SU-DHL-6 (cell line): ENCODE data around the gene PRDM15.

ENCODE experiments used
- EZH2phosphoT487 ChIP-seq: fragments of 200-600 bp; sonication (generic), shearing (Covaris generic); conservative IDR thresholded peaks from 2 replicates; pipeline ENCODE4 v1.6.1; 2018; ENCODE audit warnings: mild to moderate bottlenecking, antibody characterized with exemption, low read length, moderate library complexity, mixed read lengths
- TF ChIP-seq, protein P1 (sequence below): fragments of 200-600 bp; sonication (generic); IDR thresholded peaks from one replicate; pipeline ENCODE4 v1.5.1; 2017; ENCODE audit warnings: antibody characterized with exemption, mild to moderate bottlenecking, low read length, moderate library complexity; ENCODE audit not compliant: insufficient read depth, poor library complexity, severe bottlenecking

DNA sequence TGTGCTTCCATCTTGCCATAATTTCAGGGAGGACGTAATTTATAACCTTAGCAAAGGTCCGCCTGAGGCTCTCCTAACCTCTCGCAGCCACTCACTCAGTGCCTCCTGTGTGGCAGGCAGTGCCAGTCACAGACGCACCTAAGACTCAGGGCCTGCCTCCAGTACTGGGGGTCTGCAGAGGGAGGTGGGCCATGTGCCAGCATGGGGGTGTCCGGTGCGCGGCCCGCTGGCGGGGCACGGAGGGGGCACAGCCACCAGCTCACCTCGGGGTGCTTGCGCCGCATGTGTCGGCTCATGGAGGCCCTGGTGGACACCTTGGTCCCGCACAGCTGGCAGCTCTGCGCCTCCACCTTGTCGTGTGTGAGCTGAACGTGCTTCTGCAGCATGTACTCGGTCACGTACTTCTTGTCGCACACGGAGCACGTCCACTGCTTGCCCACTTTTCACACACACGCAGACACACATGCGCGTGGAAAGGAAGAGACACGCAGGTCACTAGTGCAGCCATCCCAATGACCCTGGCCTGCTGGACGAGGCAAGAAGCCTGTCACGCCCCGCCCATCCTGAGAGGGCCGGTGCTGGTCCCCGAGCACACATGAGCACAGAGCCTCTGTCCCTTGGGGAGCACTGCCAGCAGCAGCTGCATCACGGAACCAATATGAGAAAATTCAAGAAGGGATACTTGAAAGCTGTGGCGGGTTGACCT lies 69.1 kb downstream of the PRDM15 start:
- TF ChIP-seq, protein P1, sequence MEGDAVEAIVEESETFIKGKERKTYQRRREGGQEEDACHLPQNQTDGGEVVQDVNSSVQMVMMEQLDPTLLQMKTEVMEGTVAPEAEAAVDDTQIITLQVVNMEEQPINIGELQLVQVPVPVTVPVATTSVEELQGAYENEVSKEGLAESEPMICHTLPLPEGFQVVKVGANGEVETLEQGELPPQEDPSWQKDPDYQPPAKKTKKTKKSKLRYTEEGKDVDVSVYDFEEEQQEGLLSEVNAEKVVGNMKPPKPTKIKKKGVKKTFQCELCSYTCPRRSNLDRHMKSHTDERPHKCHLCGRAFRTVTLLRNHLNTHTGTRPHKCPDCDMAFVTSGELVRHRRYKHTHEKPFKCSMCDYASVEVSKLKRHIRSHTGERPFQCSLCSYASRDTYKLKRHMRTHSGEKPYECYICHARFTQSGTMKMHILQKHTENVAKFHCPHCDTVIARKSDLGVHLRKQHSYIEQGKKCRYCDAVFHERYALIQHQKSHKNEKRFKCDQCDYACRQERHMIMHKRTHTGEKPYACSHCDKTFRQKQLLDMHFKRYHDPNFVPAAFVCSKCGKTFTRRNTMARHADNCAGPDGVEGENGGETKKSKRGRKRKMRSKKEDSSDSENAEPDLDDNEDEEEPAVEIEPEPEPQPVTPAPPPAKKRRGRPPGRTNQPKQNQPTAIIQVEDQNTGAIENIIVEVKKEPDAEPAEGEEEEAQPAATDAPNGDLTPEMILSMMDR = no peak
- no peak for TF ChIP-seq EZH2phosphoT487
